DND-41 (cell line): ENCODE measurements around the gene TLR4.

ENCODE experiments used
- EZH2 ChIP-seq: IDR thresholded peaks from 3 replicates; pipeline ENCODE4 v1.6.1; 2012; ENCODE audit warnings: borderline replicate concordance, low read depth, mild to moderate bottlenecking, moderate library complexity, low read length, inconsistent platforms; ENCODE audit not compliant: severe bottlenecking
- TF ChIP-seq, protein P1 (sequence below): IDR thresholded peaks from 2 replicates; pipeline ENCODE4 v1.5.1; 2012; ENCODE audit warnings: borderline replicate concordance, low read length, moderate library complexity, mild to moderate bottlenecking; ENCODE audit not compliant: poor library complexity, severe bottlenecking; ENCODE audit errors: extremely low read depth

DNA sequence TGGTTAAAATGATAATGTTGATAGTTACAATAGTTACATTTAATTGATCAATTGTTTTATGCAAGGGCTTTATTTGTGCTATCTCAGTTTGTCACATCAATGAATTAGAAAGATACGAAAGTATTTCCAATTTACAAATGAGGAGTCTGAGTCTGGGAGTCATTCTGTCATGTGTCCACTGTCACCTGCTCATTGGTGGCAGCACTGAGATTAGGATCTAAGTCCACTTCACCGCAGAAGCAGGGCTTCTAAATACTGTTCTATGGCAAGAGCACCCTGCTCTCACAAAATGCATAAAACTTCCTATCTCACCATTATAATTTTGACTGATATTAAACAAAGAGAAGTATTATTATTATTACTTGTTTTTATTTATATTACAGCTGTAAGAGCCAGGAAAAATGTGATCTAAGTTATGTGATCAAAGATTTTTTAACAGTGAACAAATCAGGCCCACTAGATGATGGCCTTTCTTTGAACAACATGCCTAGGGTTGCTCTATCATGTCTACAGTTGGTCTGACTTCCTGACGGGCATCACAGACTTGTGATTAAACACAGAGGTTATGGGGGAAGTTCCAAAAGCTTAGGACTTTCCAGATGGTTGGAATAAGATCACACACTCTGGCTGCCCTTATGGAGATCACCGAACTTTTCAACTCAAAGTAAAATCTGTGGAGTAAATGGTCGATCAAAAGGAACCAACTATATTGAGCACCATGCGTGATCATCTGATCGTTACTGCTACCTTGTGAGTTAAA, 15.1 kb downstream of the TLR4 start:
- TF ChIP-seq, protein P1, sequence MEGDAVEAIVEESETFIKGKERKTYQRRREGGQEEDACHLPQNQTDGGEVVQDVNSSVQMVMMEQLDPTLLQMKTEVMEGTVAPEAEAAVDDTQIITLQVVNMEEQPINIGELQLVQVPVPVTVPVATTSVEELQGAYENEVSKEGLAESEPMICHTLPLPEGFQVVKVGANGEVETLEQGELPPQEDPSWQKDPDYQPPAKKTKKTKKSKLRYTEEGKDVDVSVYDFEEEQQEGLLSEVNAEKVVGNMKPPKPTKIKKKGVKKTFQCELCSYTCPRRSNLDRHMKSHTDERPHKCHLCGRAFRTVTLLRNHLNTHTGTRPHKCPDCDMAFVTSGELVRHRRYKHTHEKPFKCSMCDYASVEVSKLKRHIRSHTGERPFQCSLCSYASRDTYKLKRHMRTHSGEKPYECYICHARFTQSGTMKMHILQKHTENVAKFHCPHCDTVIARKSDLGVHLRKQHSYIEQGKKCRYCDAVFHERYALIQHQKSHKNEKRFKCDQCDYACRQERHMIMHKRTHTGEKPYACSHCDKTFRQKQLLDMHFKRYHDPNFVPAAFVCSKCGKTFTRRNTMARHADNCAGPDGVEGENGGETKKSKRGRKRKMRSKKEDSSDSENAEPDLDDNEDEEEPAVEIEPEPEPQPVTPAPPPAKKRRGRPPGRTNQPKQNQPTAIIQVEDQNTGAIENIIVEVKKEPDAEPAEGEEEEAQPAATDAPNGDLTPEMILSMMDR = no peak
- no peak for TF ChIP-seq EZH2
